OCI-LY7 (cell line): ENCODE results near the gene GARIN5B. TPM values are rescaled to one million over a fixed set of nuclear protein-coding genes. Genes with fewer than 3 reads are reported as not detected.

Experiments used
- BruUV-seq: library from RNA; stranded (reverse); fragments of 400-500 nt; replicated peaks from 2 replicates; lab custom pipeline; 2021; lab: Mats Ljungman, UMichigan
- CTCF ChIA-PET: fragments of 300-600 bp; sonication (Branson Sonifier 250); formaldehyde crosslinking; loops from one replicate; lab custom pipeline; 2022; ENCODE audit warnings: antibody characterized with exemption; ENCODE audit not compliant: unreplicated experiment; lab: Charles Lee
- POLR2A ChIA-PET: fragments of 300-600 bp; sonication (Branson Sonifier 250); formaldehyde crosslinking; loops from one replicate; lab custom pipeline; 2022; ENCODE audit warnings: antibody characterized with exemption; lab: Charles Lee
- DNase-seq: peaks from one replicate; pipeline ENCODE4 v3.0.0-alpha.2; 2015; ENCODE audit warnings: low spot score
- H2AFZ ChIP-seq: fragments of 200-600 bp; sonication (generic), shearing (Covaris generic); 2 replicates; pipeline ENCODE4 v1.6.1; 2014; ENCODE audit warnings: mild to moderate bottlenecking, antibody characterized with exemption, low read length, moderate library complexity
- H3K27ac ChIP-seq: fragments of 200-600 bp; sonication (generic); 2 replicates; pipeline ENCODE4 v1.5.1; 2014; ENCODE audit warnings: mixed run types, low read depth, mild to moderate bottlenecking, moderate library complexity, low read length, inconsistent platforms; ENCODE audit not compliant: poor library complexity, severe bottlenecking
- H3K36me3 ChIP-seq: fragments of 200-600 bp; sonication (generic); 2 replicates; pipeline ENCODE4 v1.6.1; 2014; ENCODE audit warnings: mild to moderate bottlenecking, antibody characterized with exemption, low read length, moderate library complexity, mixed read lengths; ENCODE audit not compliant: insufficient read depth
- H3K4me1 ChIP-seq: fragments of 200-600 bp; sonication (generic); 2 replicates; pipeline ENCODE4 v1.5.1; 2014; ENCODE audit warnings: mild to moderate bottlenecking, low read length; ENCODE audit not compliant: insufficient read depth, poor library complexity, severe bottlenecking
- H3K4me2 ChIP-seq: fragments of 200-600 bp; sonication (generic); 2 replicates; pipeline ENCODE4 v1.6.1; 2014; ENCODE audit warnings: mild to moderate bottlenecking, low read length
- H3K4me3 ChIP-seq: fragments of 200-600 bp; sonication (generic); 2 replicates; pipeline ENCODE4 v1.5.1; 2014; ENCODE audit warnings: mild to moderate bottlenecking, low read depth, low read length; ENCODE audit not compliant: poor library complexity, severe bottlenecking
- H3K79me2 ChIP-seq: fragments of 200-600 bp; sonication (generic); 2 replicates; pipeline ENCODE4 v1.6.1; 2016; ENCODE audit warnings: low read depth, mild to moderate bottlenecking, low read length, moderate library complexity, mixed read lengths; ENCODE audit not compliant: insufficient read depth
- H3K9me2 ChIP-seq: fragments of 200-600 bp; sonication (generic); 2 replicates; pipeline ENCODE4 v1.6.1; 2016; ENCODE audit warnings: mild to moderate bottlenecking, low read length, mixed read lengths; ENCODE audit not compliant: insufficient read depth
- H3K9me3 ChIP-seq: fragments of 200-600 bp; sonication (generic); 2 replicates; pipeline ENCODE4 v1.6.1; 2014; ENCODE audit warnings: mild to moderate bottlenecking, mixed run types, low read length, mixed read lengths
- H4K20me1 ChIP-seq: fragments of 200-600 bp; sonication (generic); 2 replicates; pipeline ENCODE4 v1.6.1; 2014; ENCODE audit warnings: mild to moderate bottlenecking, antibody characterized with exemption, low read length, moderate library complexity, mixed read lengths; ENCODE audit not compliant: insufficient read depth
- CTCF ChIP-seq: fragments of 200-600 bp; sonication (generic); conservative IDR thresholded peaks from 2 replicates; pipeline ENCODE4 v1.5.1; 2014; ENCODE audit warnings: mild to moderate bottlenecking, antibody characterized with exemption, low read length, moderate library complexity, mixed read lengths
- EZH2phosphoT487 ChIP-seq: fragments of 200-600 bp; sonication (generic); IDR thresholded peaks from 2 replicates; pipeline ENCODE4 v1.6.1; 2018; ENCODE audit warnings: low read depth, borderline replicate concordance, mild to moderate bottlenecking, mixed run types, antibody characterized with exemption, low read length, moderate library complexity, mixed read lengths
- intact Hi-C: fragments of 100-400 bp; cut with micrococcal nuclease; formaldehyde crosslinking; loops from one replicate; pipeline ENCODE4 v1.10.0; 2022; ENCODE audit not compliant: unreplicated experiment
- total RNA-seq, 2 experiments: library from RNA; depleted of rRNA in 1 of 2; stranded (reverse); fragments of >200 nt in 1 of 2; shearing (Covaris generic) in 1 of 2; gene quantifications; 2 replicates each; pipeline ENCODE4 v1.2.3, GENCODE V29; 2014 to 2022

The GARIN5B gene
- total RNA-seq, 2 experiments from 2014 or later = not detected

DNA sequence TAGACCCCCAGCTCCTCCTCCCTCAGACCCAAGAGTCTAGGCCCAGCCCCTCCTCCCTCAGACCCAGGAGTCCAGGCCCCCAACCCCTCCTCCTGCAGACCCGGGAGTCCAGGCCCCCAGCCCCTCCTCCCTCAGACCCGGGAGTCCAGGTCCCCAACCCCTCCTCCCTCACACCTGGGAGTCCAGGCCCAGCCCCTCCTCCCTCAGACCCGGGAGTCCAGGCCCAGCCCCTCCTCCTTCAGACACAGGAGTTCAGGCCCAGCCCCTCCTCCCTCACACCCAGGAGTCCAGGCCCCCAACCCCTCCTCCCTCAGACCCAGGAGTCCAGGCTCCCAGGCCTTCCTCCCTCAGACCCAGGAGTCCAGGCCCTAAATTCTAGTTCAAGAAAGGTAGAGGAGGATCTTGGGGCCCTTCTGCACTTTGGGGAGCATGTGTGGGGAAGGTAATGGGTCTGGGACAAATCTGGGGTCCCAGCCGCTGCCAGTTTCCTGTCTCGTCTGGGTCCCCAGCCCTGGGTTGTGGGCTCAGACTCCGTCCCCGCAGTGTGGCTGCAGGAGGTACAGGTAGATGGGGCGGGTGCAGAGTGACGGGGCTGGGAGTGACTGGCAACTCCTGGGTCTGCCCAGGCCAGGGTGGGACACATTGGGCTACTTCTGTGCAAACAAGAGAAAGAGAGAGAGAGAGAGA, 10.4 kb upstream of the GARIN5B start:
- H3K9me3 ChIP-seq = no peaks in the 10 kb centered on the region
- no peak overlapping the region for H3K27ac ChIP-seq
- intact Hi-C loops = no loop called here
- BruUV-seq = no TSS peak
- H3K36me3 ChIP-seq = no peaks in the 10 kb centered on the region
- POLR2A ChIA-PET = no interaction called here
- H3K9me2 ChIP-seq = no peaks in the 10 kb centered on the region
- CTCF ChIA-PET = no interaction called here
- no peaks in the 10 kb centered on the region for H3K79me2 ChIP-seq
- no peak overlapping the region for H2AFZ ChIP-seq
- no peak overlapping the region for H3K4me3 ChIP-seq
- no peaks in the 10 kb centered on the region for H4K20me1 ChIP-seq
- DNase-seq = no peak
- no peak overlapping the region for H3K4me2 ChIP-seq
- no peaks in the 10 kb centered on the region for H3K4me1 ChIP-seq
- TF ChIP-seq EZH2phosphoT487 (no peak), CTCF (no peak)

- Histone ChIP-seq H3K4me1 (no peaks in the 10 kb centered on the region), H3K9me3 (no peaks in the 10 kb centered on the region), H3K4me2 (no peak overlapping the region), H3K9me2 (no peaks in the 10 kb centered on the region), H3K79me2 (no peaks in the 10 kb centered on the region), H3K36me3 (no peaks in the 10 kb centered on the region), H3K27ac (no peak overlapping the region), H4K20me1 (no peaks in the 10 kb centered on the region), H3K4me3 (no peak overlapping the region), H2AFZ (no peak overlapping the region)
- TF ChIP-seq CTCF (no peak), EZH2phosphoT487 (no peak)
- POLR2A ChIA-PET = no interaction called here
- no TSS peak for BruUV-seq
- CTCF ChIA-PET = no interaction called here
- DNase-seq = no peak
- intact Hi-C loops = no loop called here
Measured at GRCh38 chr19:55372316-55373081, 9.4 kb upstream of the GARIN5B start.
